ENCODE measurements around the gene BOD1L1. TPM values are rescaled to one million over a fixed set of nuclear protein-coding genes. Genes with fewer than 3 reads are reported as not detected.

Gene BOD1L1
- total RNA-seq, 6 experiments from 2014 or later = 22.9 to 24.9 (median 24.6) TPM

Small RNAs within 50 kb of the gene (microRNA-seq; reads per million reads assigned to microRNA genes)
- not detected for gene MIR5091

Other genes with a start within 250 kb of the BOD1L1 start
- gene RAB28, start 143.4 kb downstream of the BOD1L1 start, total RNA-seq (2021; fragmentation: NEBNext Ultra II Directional; extraction: Animal tissue kit (Norgen Biotek cat#: 25700)) = 10 to 100 TPM; 11.4 to 13.1 (median 12.4) TPM
- under 1 TPM in 5 of 6 experiments, not detected in 1; 0.07 to 0.17 (median 0.11) TPM for gene NKX3-2, start 83.2 kb downstream of the BOD1L1 start, total RNA-seq (2021; fragmentation: NEBNext Ultra II Directional; extraction: Animal tissue kit (Norgen Biotek cat#: 25700))